ENCODE results near the gene PDK2. TPM values are rescaled to one million over a fixed set of nuclear protein-coding genes. Genes with fewer than 3 reads are reported as not detected.
A peak's percentile ranks its signal among the peaks of the same experiment; 100 is the strongest.

The PDK2 gene
- total and polyA plus RNA-seq, 2 experiments from 2014 or later: 12.0 to 15.9 TPM

- TF ChIP-seq, protein P1, sequence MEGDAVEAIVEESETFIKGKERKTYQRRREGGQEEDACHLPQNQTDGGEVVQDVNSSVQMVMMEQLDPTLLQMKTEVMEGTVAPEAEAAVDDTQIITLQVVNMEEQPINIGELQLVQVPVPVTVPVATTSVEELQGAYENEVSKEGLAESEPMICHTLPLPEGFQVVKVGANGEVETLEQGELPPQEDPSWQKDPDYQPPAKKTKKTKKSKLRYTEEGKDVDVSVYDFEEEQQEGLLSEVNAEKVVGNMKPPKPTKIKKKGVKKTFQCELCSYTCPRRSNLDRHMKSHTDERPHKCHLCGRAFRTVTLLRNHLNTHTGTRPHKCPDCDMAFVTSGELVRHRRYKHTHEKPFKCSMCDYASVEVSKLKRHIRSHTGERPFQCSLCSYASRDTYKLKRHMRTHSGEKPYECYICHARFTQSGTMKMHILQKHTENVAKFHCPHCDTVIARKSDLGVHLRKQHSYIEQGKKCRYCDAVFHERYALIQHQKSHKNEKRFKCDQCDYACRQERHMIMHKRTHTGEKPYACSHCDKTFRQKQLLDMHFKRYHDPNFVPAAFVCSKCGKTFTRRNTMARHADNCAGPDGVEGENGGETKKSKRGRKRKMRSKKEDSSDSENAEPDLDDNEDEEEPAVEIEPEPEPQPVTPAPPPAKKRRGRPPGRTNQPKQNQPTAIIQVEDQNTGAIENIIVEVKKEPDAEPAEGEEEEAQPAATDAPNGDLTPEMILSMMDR (conservative IDR thresholded peaks at IDR 0.05; ENCODE audit: low read depth in 2 of 2): no peak
- no peak for TF ChIP-seq JUNB (IDR thresholded peaks at IDR 0.05; ENCODE audit: unreplicated experiment)
Measured at GRCh38 chr17:50046667-50047066, 48.5 kb upstream of the PDK2 start (continued).

- Mint-ChIP-seq H3K4me3 (no peak overlapping the region), H3K36me3 (ENCODE audit: low read depth) (no peaks in the 10 kb centered on the region; the same call in 2 of the 3 replicates), H3K27me3 (ENCODE audit: insufficient read depth, low read depth, poor library complexity) (peaks cover 16% of the 10 kb centered on the region), H3K27ac (no peak overlapping the region), H3K4me1 (peaks cover 32% of the 10 kb centered on the region), H3K9me3 (no peaks in the 10 kb centered on the region)
- Histone ChIP-seq H3F3A (replicated peaks; ENCODE audit: low read depth) (no peaks in the 10 kb centered on the region), H3K27ac (ENCODE audit: low read depth) (no peak overlapping the region), H3K9me2 (ENCODE audit: insufficient read depth) (no peaks in the 10 kb centered on the region), H3K27me3 (ENCODE audit: insufficient read depth) (no peaks in the 10 kb centered on the region), H3K4me1 (ENCODE audit: insufficient read depth) (peaks cover 14% of the 10 kb centered on the region; the same call in 1 of the 2 replicates), H3K4me3 (no peak overlapping the region), H4K20me1 (replicated peaks; ENCODE audit: insufficient read depth) (no peaks in the 10 kb centered on the region), H3K36me3 (ENCODE audit: insufficient read depth) (no peaks in the 10 kb centered on the region), H2AFZ (peak overlapping the region; percentile 47; the same call in 1 of the 2 replicates), H3K79me2 (replicated peaks; ENCODE audit: insufficient read depth) (no peaks in the 10 kb centered on the region), H3K4me2 (no peak overlapping the region)
- DNase-seq (ENCODE audit: low spot score) (no peak), ATAC-seq (no peak)
- TF ChIP-seq CREB1 (CRISPR knock-in tag; IDR thresholded peaks at IDR 0.05; ENCODE audit: low read depth) (no peak), ZNF331 (CRISPR knock-in tag; IDR thresholded peaks at IDR 0.05; ENCODE audit: low read depth) (no peak), STAT1 (IDR thresholded peaks at IDR 0.05; ENCODE audit: unreplicated experiment) (no peak), ZNF114 (CRISPR knock-in tag; IDR thresholded peaks at IDR 0.05) (no peak), NANOG (IDR thresholded peaks at IDR 0.05; ENCODE audit: borderline replicate concordance) (no peak), EZH2 (IDR thresholded peaks at IDR 0.05; ENCODE audit: low read depth, unreplicated experiment) (no peak), POLR2AphosphoS5 (IDR thresholded peaks at IDR 0.05; ENCODE audit: low read depth) (no peak), EZH2phosphoT487 (IDR thresholded peaks at IDR 0.05; ENCODE audit: unreplicated experiment) (no peak), JUNB (IDR thresholded peaks at IDR 0.05; ENCODE audit: unreplicated experiment) (no peak)
- TF ChIP-seq, protein P2, sequence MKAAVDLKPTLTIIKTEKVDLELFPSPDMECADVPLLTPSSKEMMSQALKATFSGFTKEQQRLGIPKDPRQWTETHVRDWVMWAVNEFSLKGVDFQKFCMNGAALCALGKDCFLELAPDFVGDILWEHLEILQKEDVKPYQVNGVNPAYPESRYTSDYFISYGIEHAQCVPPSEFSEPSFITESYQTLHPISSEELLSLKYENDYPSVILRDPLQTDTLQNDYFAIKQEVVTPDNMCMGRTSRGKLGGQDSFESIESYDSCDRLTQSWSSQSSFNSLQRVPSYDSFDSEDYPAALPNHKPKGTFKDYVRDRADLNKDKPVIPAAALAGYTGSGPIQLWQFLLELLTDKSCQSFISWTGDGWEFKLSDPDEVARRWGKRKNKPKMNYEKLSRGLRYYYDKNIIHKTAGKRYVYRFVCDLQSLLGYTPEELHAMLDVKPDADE (IDR thresholded peaks at IDR 0.05): no peak
- TF ChIP-seq, protein P1 (conservative IDR thresholded peaks at IDR 0.05; ENCODE audit: low read depth in 2 of 2): no peak
- TF ChIP-seq, protein P3, sequence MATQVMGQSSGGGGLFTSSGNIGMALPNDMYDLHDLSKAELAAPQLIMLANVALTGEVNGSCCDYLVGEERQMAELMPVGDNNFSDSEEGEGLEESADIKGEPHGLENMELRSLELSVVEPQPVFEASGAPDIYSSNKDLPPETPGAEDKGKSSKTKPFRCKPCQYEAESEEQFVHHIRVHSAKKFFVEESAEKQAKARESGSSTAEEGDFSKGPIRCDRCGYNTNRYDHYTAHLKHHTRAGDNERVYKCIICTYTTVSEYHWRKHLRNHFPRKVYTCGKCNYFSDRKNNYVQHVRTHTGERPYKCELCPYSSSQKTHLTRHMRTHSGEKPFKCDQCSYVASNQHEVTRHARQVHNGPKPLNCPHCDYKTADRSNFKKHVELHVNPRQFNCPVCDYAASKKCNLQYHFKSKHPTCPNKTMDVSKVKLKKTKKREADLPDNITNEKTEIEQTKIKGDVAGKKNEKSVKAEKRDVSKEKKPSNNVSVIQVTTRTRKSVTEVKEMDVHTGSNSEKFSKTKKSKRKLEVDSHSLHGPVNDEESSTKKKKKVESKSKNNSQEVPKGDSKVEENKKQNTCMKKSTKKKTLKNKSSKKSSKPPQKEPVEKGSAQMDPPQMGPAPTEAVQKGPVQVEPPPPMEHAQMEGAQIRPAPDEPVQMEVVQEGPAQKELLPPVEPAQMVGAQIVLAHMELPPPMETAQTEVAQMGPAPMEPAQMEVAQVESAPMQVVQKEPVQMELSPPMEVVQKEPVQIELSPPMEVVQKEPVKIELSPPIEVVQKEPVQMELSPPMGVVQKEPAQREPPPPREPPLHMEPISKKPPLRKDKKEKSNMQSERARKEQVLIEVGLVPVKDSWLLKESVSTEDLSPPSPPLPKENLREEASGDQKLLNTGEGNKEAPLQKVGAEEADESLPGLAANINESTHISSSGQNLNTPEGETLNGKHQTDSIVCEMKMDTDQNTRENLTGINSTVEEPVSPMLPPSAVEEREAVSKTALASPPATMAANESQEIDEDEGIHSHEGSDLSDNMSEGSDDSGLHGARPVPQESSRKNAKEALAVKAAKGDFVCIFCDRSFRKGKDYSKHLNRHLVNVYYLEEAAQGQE (IDR thresholded peaks at IDR 0.05; ENCODE audit: unreplicated experiment): no peak
Measured at GRCh38 chr17:50047083-50047482, 48.1 kb upstream of the PDK2 start.
